A549 (cell line): ENCODE results near the gene NFRKB.

Experiments
- BHLHE40 ChIP-seq: IDR thresholded peaks from 2 replicates; pipeline ENCODE4 v1.6.1; 2012; ENCODE audit warnings: low read depth, low read length, inconsistent platforms
- TF ChIP-seq, protein P1 (sequence below): fragments of >200 bp; sonication (Bioruptor Twin); formaldehyde crosslinking; IDR thresholded peaks from 3 replicates; pipeline ENCODE4 v1.5.1; 2016

- TF ChIP-seq, protein P1, sequence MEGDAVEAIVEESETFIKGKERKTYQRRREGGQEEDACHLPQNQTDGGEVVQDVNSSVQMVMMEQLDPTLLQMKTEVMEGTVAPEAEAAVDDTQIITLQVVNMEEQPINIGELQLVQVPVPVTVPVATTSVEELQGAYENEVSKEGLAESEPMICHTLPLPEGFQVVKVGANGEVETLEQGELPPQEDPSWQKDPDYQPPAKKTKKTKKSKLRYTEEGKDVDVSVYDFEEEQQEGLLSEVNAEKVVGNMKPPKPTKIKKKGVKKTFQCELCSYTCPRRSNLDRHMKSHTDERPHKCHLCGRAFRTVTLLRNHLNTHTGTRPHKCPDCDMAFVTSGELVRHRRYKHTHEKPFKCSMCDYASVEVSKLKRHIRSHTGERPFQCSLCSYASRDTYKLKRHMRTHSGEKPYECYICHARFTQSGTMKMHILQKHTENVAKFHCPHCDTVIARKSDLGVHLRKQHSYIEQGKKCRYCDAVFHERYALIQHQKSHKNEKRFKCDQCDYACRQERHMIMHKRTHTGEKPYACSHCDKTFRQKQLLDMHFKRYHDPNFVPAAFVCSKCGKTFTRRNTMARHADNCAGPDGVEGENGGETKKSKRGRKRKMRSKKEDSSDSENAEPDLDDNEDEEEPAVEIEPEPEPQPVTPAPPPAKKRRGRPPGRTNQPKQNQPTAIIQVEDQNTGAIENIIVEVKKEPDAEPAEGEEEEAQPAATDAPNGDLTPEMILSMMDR, result no peak
- TF ChIP-seq BHLHE40, result no peak
Observed at GRCh38 chr11:129938764-129939163, 43.4 kb upstream of the NFRKB start.
